ENCODE data around the gene TRRAP. TPM values are rescaled to one million over a fixed set of nuclear protein-coding genes. Genes with fewer than 3 reads are reported as not detected.

The TRRAP gene
- polyA plus RNA-seq, 1 donor from 2014 or later: 12.9 TPM

DNA sequence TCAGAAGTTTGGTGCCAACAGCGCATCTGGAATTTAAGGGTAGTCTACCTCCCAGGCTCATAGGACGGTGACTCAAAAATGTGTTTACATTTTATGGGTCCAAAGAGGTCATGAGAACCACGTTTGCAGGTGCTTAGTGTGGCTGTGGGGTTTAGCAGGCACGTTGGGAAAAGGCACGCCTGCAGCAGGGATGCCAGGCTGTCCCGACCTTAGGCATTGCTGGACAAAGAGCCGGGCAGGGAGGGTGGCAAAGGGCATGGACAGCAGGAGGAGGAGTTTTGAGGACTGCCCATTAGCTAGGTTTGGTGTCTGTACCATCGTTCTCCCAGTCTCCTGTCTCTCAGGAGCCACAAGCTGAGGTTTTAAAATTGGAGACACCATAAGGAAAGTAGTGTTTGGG is 104.4 kb downstream of the TRRAP start:
- Histone ChIP-seq H3K27me3 (ENCODE audit: insufficient read depth, low read depth, low read length) (no peaks in the 10 kb centered on the region), H4K20me1 (ENCODE audit: insufficient read depth) (no peaks in the 10 kb centered on the region), H3K79me2 (replicated peaks; ENCODE audit: insufficient read depth, low read length) (no peaks in the 10 kb centered on the region), H3F3A (ENCODE audit: insufficient read depth, low read length, poor library complexity, severe bottlenecking) (no peaks in the 10 kb centered on the region), H2AFZ (ENCODE audit: low read depth, low read length) (no peak overlapping the region), H3K9ac (ENCODE audit: low read length) (no peak overlapping the region), H3K27ac (ENCODE audit: low read length) (no peak overlapping the region), H3K4me2 (ENCODE audit: low read length) (no peak overlapping the region), H3K9me2 (ENCODE audit: insufficient read depth, low read length) (no peaks in the 10 kb centered on the region), H3K9me3 (ENCODE audit: low read length) (peaks cover 4% of the 10 kb centered on the region), H3K4me3 (ENCODE audit: low read length) (no peak overlapping the region), H3K36me3 (ENCODE audit: insufficient read depth, low read length) (peaks cover 10% of the 10 kb centered on the region)
- TF ChIP-seq MXI1 (conservative IDR thresholded peaks at IDR 0.05; ENCODE audit: poor library complexity, severe bottlenecking): no peak
- no peak for TF ChIP-seq SMC3 (conservative IDR thresholded peaks at IDR 0.05; ENCODE audit: poor library complexity)
- no peak for TF ChIP-seq EP300 (conservative IDR thresholded peaks at IDR 0.05; ENCODE audit: poor library complexity, severe bottlenecking)
- TF ChIP-seq, protein P1, sequence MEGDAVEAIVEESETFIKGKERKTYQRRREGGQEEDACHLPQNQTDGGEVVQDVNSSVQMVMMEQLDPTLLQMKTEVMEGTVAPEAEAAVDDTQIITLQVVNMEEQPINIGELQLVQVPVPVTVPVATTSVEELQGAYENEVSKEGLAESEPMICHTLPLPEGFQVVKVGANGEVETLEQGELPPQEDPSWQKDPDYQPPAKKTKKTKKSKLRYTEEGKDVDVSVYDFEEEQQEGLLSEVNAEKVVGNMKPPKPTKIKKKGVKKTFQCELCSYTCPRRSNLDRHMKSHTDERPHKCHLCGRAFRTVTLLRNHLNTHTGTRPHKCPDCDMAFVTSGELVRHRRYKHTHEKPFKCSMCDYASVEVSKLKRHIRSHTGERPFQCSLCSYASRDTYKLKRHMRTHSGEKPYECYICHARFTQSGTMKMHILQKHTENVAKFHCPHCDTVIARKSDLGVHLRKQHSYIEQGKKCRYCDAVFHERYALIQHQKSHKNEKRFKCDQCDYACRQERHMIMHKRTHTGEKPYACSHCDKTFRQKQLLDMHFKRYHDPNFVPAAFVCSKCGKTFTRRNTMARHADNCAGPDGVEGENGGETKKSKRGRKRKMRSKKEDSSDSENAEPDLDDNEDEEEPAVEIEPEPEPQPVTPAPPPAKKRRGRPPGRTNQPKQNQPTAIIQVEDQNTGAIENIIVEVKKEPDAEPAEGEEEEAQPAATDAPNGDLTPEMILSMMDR (IDR thresholded peaks at IDR 0.05; ENCODE audit: poor library complexity, severe bottlenecking): no peak
- TF ChIP-seq, protein P2, sequence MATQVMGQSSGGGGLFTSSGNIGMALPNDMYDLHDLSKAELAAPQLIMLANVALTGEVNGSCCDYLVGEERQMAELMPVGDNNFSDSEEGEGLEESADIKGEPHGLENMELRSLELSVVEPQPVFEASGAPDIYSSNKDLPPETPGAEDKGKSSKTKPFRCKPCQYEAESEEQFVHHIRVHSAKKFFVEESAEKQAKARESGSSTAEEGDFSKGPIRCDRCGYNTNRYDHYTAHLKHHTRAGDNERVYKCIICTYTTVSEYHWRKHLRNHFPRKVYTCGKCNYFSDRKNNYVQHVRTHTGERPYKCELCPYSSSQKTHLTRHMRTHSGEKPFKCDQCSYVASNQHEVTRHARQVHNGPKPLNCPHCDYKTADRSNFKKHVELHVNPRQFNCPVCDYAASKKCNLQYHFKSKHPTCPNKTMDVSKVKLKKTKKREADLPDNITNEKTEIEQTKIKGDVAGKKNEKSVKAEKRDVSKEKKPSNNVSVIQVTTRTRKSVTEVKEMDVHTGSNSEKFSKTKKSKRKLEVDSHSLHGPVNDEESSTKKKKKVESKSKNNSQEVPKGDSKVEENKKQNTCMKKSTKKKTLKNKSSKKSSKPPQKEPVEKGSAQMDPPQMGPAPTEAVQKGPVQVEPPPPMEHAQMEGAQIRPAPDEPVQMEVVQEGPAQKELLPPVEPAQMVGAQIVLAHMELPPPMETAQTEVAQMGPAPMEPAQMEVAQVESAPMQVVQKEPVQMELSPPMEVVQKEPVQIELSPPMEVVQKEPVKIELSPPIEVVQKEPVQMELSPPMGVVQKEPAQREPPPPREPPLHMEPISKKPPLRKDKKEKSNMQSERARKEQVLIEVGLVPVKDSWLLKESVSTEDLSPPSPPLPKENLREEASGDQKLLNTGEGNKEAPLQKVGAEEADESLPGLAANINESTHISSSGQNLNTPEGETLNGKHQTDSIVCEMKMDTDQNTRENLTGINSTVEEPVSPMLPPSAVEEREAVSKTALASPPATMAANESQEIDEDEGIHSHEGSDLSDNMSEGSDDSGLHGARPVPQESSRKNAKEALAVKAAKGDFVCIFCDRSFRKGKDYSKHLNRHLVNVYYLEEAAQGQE (IDR thresholded peaks at IDR 0.05; ENCODE audit: borderline replicate concordance): no peak
- TF ChIP-seq EZH2 (IDR thresholded peaks at IDR 0.05; ENCODE audit: borderline replicate concordance, insufficient read depth, low read length, poor library complexity, severe bottlenecking): no peak
- no peak for TF ChIP-seq RAD21 (conservative IDR thresholded peaks at IDR 0.05)

DNA sequence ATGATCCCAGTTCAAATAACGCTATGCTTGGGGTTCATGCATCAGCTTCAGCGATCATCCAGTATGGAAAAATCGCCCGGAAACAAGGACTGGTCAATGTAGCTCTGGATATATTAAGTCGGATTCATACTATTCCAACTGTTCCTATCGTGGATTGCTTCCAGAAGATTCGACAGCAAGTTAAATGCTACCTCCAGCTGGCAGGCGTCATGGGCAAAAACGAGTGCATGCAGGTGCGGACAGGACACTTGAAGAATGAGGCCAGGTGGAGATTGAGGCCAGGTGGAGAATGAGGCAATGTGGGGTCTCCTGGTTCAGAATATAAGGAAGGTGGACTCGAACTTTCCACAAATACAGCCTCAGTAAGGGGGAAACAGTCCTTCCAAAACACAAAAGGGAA is 105.8 kb downstream of the TRRAP start:
- Histone ChIP-seq H3K9me3 (ENCODE audit: low read length) (peaks cover 4% of the 10 kb centered on the region), H3K79me2 (replicated peaks; ENCODE audit: insufficient read depth, low read length) (no peaks in the 10 kb centered on the region), H3K27ac (ENCODE audit: low read length) (no peak overlapping the region), H4K20me1 (ENCODE audit: insufficient read depth) (no peaks in the 10 kb centered on the region), H3K27me3 (ENCODE audit: insufficient read depth, low read depth, low read length) (no peaks in the 10 kb centered on the region), H3K9me2 (ENCODE audit: insufficient read depth, low read length) (no peaks in the 10 kb centered on the region), H3F3A (ENCODE audit: insufficient read depth, low read length, poor library complexity, severe bottlenecking) (no peaks in the 10 kb centered on the region), H3K36me3 (ENCODE audit: insufficient read depth, low read length) (peaks cover 16% of the 10 kb centered on the region), H2AFZ (ENCODE audit: low read depth, low read length) (no peak overlapping the region), H3K9ac (ENCODE audit: low read length) (no peak overlapping the region), H3K4me2 (ENCODE audit: low read length) (no peak overlapping the region), H3K4me3 (ENCODE audit: low read length) (no peak overlapping the region)
- TF ChIP-seq EZH2 (IDR thresholded peaks at IDR 0.05; ENCODE audit: borderline replicate concordance, insufficient read depth, low read length, poor library complexity, severe bottlenecking) (no peak), RAD21 (conservative IDR thresholded peaks at IDR 0.05) (no peak), EP300 (conservative IDR thresholded peaks at IDR 0.05; ENCODE audit: poor library complexity, severe bottlenecking) (no peak), SMC3 (conservative IDR thresholded peaks at IDR 0.05; ENCODE audit: poor library complexity) (no peak), TAF1 (IDR thresholded peaks at IDR 0.05; ENCODE audit: low read depth) (no peak), MXI1 (conservative IDR thresholded peaks at IDR 0.05; ENCODE audit: poor library complexity, severe bottlenecking) (no peak), POLR2AphosphoS5 (IDR thresholded peaks at IDR 0.05) (no peak)
- TF ChIP-seq, protein P1 (IDR thresholded peaks at IDR 0.05; ENCODE audit: poor library complexity, severe bottlenecking): no peak
- TF ChIP-seq, protein P2 (IDR thresholded peaks at IDR 0.05; ENCODE audit: borderline replicate concordance): no peak

All from neural cell (in vitro differentiated cells).